GM23338 (cell line): ENCODE data around the gene ZNF860. TPM values are rescaled to one million over a fixed set of nuclear protein-coding genes. Genes with fewer than 3 reads are reported as not detected.

Experiments
- ATAC-seq: fragments of 200-7000 bp; cut with Tn5 transposase; 3 replicates; pipeline ENCODE4 v1.9.1; 2020
- DNase-seq: peaks from one replicate; pipeline ENCODE4 v3.0.0-alpha.2; 2015; ENCODE audit warnings: low spot score
- H2AFZ ChIP-seq: fragments of 200-600 bp; sonication (generic); 2 replicates; pipeline ENCODE4 v1.8.0; 2016; ENCODE audit warnings: antibody characterized with exemption, mild to moderate bottlenecking, moderate library complexity
- H3F3A ChIP-seq: fragments of 200-600 bp; sonication (generic); replicated peaks from 2 replicates; pipeline ENCODE4 v1.8.0; 2017; ENCODE audit warnings: antibody characterized with exemption, mixed run types, low read depth
- H3K27ac ChIP-seq: fragments of 200-600 bp; sonication (generic); 2 replicates; pipeline ENCODE4 v1.6.1; 2016; ENCODE audit warnings: low read depth
- H3K27me3 ChIP-seq: fragments of 200-600 bp; sonication (generic); 2 replicates; pipeline ENCODE4 v1.8.0; 2016; ENCODE audit warnings: mild to moderate bottlenecking, mixed run types, moderate library complexity; ENCODE audit not compliant: insufficient read depth
- H3K36me3 ChIP-seq: fragments of 200-600 bp; sonication (generic); 2 replicates; pipeline ENCODE4 v1.8.0; 2016; ENCODE audit warnings: mild to moderate bottlenecking; ENCODE audit not compliant: insufficient read depth
- H3K4me1 ChIP-seq: fragments of 200-600 bp; sonication (generic); 2 replicates; pipeline ENCODE4 v1.8.0; 2016; ENCODE audit warnings: mild to moderate bottlenecking, moderate library complexity; ENCODE audit not compliant: insufficient read depth
- H3K4me2 ChIP-seq: fragments of 200-600 bp; sonication (generic); 2 replicates; pipeline ENCODE4 v1.7.1; 2017; ENCODE audit warnings: mixed run types
- H3K4me3 ChIP-seq: fragments of 200-600 bp; sonication (generic); 2 replicates; pipeline ENCODE4 v1.6.1; 2016; ENCODE audit warnings: mixed run types
- H3K79me2 ChIP-seq: fragments of 200-600 bp; sonication (generic); replicated peaks from 2 replicates; pipeline ENCODE4 v1.8.0; 2017; ENCODE audit warnings: mild to moderate bottlenecking; ENCODE audit not compliant: insufficient read depth
- H3K9me2 ChIP-seq: fragments of 200-600 bp; sonication (generic); 2 replicates; pipeline ENCODE4 v1.8.0; 2017; ENCODE audit not compliant: insufficient read depth
- H4K20me1 ChIP-seq: fragments of 200-600 bp; sonication (generic); replicated peaks from 2 replicates; pipeline ENCODE4 v1.8.0; 2017; ENCODE audit warnings: mild to moderate bottlenecking; ENCODE audit not compliant: insufficient read depth
- H3K27ac Mint-ChIP-seq: 2 replicates; pipeline ENCODE4 v1.8.0; 2020; ENCODE audit warnings: inconsistent platforms, mild to moderate bottlenecking, moderate library complexity, mixed read lengths
- H3K27me3 Mint-ChIP-seq: 3 replicates; pipeline ENCODE4 v1.8.0; 2022; ENCODE audit warnings: low read depth, mild to moderate bottlenecking, moderate library complexity, mixed read lengths, inconsistent platforms; ENCODE audit not compliant: insufficient read depth, poor library complexity
- H3K36me3 Mint-ChIP-seq: 3 replicates; pipeline ENCODE4 v1.8.0; 2021; ENCODE audit warnings: low read depth, mild to moderate bottlenecking, inconsistent platforms, moderate library complexity, mixed read lengths
- H3K4me1 Mint-ChIP-seq: 3 replicates; pipeline ENCODE4 v1.8.0; 2020; ENCODE audit warnings: mild to moderate bottlenecking, inconsistent platforms, mixed read lengths
- H3K4me3 Mint-ChIP-seq: 3 replicates; pipeline ENCODE4 v1.8.0; 2021; ENCODE audit warnings: moderate library complexity, mild to moderate bottlenecking, inconsistent platforms, mixed read lengths
- H3K9me3 Mint-ChIP-seq: 3 replicates; pipeline ENCODE4 v1.8.0; 2020; ENCODE audit warnings: moderate library complexity, mild to moderate bottlenecking, inconsistent platforms, mixed read lengths
- CREB1 ChIP-seq: fragments of 250-450 bp; sonication (Bioruptor Pico); IDR thresholded peaks from 2 replicates; pipeline ENCODE4 v1.5.0; 2020; ENCODE audit warnings: low read depth, mild to moderate bottlenecking, moderate library complexity
- CTCF ChIP-seq, 2 experiments: fragments of 200-600 bp in 1 of 2; sonication (generic) in 1 of 2; conservative IDR thresholded peaks; 2 replicates each; pipeline versions ENCODE4 v1.5.1 to v1.6.1; 2016 to 2017; ENCODE audit warnings: antibody characterized with exemption in 2 of 2, low read depth in 2 of 2, mild to moderate bottlenecking in 2 of 2, moderate library complexity in 1 of 2
- ETS1 ChIP-seq: IDR thresholded peaks from 2 replicates; pipeline ENCODE4 v1.6.1; 2016; ENCODE audit warnings: antibody characterized with exemption
- EZH2 ChIP-seq: fragments of 200-600 bp; sonication (generic); IDR thresholded peaks from one replicate; pipeline ENCODE4 v1.8.0; 2017; ENCODE audit warnings: antibody characterized with exemption, mild to moderate bottlenecking, low read depth; ENCODE audit not compliant: unreplicated experiment
- EZH2phosphoT487 ChIP-seq: fragments of 200-600 bp; sonication (generic); IDR thresholded peaks from one replicate; pipeline ENCODE4 v1.8.1; 2018; ENCODE audit warnings: antibody characterized with exemption; ENCODE audit not compliant: unreplicated experiment
- JUNB ChIP-seq: IDR thresholded peaks from one replicate; pipeline ENCODE4 v1.6.1; 2016; ENCODE audit warnings: antibody characterized with exemption; ENCODE audit not compliant: unreplicated experiment
- NANOG ChIP-seq: IDR thresholded peaks from 2 replicates; pipeline ENCODE4 v1.6.1; 2016; ENCODE audit warnings: antibody characterized with exemption, borderline replicate concordance
- POLR2AphosphoS5 ChIP-seq: IDR thresholded peaks from 2 replicates; pipeline ENCODE4 v1.6.1; 2016; ENCODE audit warnings: antibody characterized with exemption, low read depth
- REST ChIP-seq: IDR thresholded peaks from one replicate; pipeline ENCODE4 v1.6.1; 2018; ENCODE audit warnings: antibody characterized with exemption; ENCODE audit not compliant: unreplicated experiment
- STAT1 ChIP-seq: IDR thresholded peaks from one replicate; pipeline ENCODE4 v1.6.1; 2016; ENCODE audit warnings: antibody characterized with exemption; ENCODE audit not compliant: unreplicated experiment
- ZNF114 ChIP-seq: fragments of 250-450 bp; sonication (Bioruptor Pico); IDR thresholded peaks from 2 replicates; pipeline ENCODE4 v1.5.0; 2020; ENCODE audit warnings: mild to moderate bottlenecking, moderate library complexity
- ZNF331 ChIP-seq: fragments of 250-450 bp; sonication (Bioruptor Pico); IDR thresholded peaks from 2 replicates; pipeline ENCODE4 v1.5.0; 2020; ENCODE audit warnings: low read depth, mild to moderate bottlenecking, moderate library complexity
- ZNF462 ChIP-seq: fragments of 250-450 bp; sonication (Bioruptor Pico); IDR thresholded peaks from 2 replicates; pipeline ENCODE4 v1.5.0; 2020; ENCODE audit warnings: mild to moderate bottlenecking, moderate library complexity
- polyA plus RNA-seq: library from polyadenylated mRNA; unstranded; fragments of >200 nt; fragmentation: Nextera tagmentation; extraction: Ambion mirVana; gene quantifications from 2 replicates; pipeline ENCODE4 v1.2.1, GENCODE V29; 2016
- total RNA-seq: library from RNA; depleted of rRNA; stranded (reverse); fragments of >200 nt; shearing (Covaris generic); gene quantifications from 2 replicates; pipeline ENCODE4 v1.2.3, GENCODE V29; 2014

The ZNF860 gene
- total and polyA plus RNA-seq, 2 experiments from 2014 or later, result 5.2 to 12.4 TPM

GRCh38 chr3:31968369-31968926 lies 13.1 kb upstream of the ZNF860 start:
- Mint-ChIP-seq H3K36me3 (peaks cover 8% of the 10 kb centered on the region; the same call in 2 of the 3 replicates), H3K4me1 (peaks cover 64% of the 10 kb centered on the region), H3K9me3 (no peaks in the 10 kb centered on the region), H3K4me3 (no peak overlapping the region; the same call in 2 of the 3 replicates), H3K27me3 (peaks cover 10% of the 10 kb centered on the region), H3K27ac (peak overlapping the region; percentile 93)
- no peaks in the 10 kb centered on the region for H3K9me2 ChIP-seq
- H3K27ac ChIP-seq, result peak overlapping the region; percentile 87
- no peaks in the 10 kb centered on the region for H3K27me3 ChIP-seq
- no peak overlapping the region for H3K4me3 ChIP-seq
- H4K20me1 ChIP-seq, result no peaks in the 10 kb centered on the region; the same call in 1 of the 2 replicates
- TF ChIP-seq NANOG (no peak), ETS1 (no peak), ZNF331 (no peak), CREB1 (no peak), POLR2AphosphoS5 (no peak), STAT1 (no peak), JUNB (no peak), CTCF (conservative IDR thresholded peaks at IDR 0.05; ENCODE audit: low read depth in 2 of 2) (no peak), ZNF462 (CRISPR knock-in tag) (no peak), EZH2phosphoT487 (no peak), ZNF114 (CRISPR knock-in tag) (no peak), REST (no peak), EZH2 (no peak)
- peaks cover 94% of the 10 kb centered on the region for H3K79me2 ChIP-seq
- no peak overlapping the region for H2AFZ ChIP-seq
- no peaks in the 10 kb centered on the region for H3K36me3 ChIP-seq
- DNase-seq (no peak), ATAC-seq (no peak)
- peaks cover 70% of the 10 kb centered on the region for H3K4me1 ChIP-seq
- H3K4me2 ChIP-seq, result peak overlapping the region; percentile 12; the same call in 1 of the 2 replicates
- H3F3A ChIP-seq, result 0 out of 2 replicates have a peak, but pooled peaks cover 6% of the 10 kb centered on the region
